ENCODE measurements around the gene CDH15.

DNA sequence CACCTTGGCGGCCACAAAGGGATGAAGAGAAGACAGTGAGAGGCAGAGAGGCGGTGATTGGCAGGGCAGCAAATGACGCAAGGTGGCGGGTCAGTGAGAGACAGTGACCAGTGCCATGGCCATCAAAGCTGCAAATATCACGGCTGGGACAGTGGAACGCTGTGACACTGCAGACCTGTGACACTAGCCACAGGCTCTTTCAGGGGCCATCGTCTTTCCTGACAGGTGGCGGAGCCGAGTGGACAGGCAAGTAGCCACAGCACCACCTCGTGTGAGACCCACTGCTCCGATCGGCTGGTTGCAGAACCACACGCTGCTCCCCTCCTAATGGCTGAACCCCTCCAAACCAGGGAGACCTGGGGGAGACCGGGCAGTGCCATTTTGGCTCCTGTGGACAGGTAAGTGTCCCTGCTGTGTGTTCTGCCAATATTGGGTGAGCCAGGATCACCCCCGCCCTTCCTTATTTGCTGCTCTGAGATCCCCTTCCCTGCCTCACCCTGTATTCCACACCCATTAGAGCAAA is 38.0 kb downstream of the CDH15 start:
- TF ChIP-seq POLR2A (IDR thresholded peaks at IDR 0.05) (no peak), POLR2AphosphoS5 (IDR thresholded peaks at IDR 0.05) (no peak)
- TF ChIP-seq, protein P1, sequence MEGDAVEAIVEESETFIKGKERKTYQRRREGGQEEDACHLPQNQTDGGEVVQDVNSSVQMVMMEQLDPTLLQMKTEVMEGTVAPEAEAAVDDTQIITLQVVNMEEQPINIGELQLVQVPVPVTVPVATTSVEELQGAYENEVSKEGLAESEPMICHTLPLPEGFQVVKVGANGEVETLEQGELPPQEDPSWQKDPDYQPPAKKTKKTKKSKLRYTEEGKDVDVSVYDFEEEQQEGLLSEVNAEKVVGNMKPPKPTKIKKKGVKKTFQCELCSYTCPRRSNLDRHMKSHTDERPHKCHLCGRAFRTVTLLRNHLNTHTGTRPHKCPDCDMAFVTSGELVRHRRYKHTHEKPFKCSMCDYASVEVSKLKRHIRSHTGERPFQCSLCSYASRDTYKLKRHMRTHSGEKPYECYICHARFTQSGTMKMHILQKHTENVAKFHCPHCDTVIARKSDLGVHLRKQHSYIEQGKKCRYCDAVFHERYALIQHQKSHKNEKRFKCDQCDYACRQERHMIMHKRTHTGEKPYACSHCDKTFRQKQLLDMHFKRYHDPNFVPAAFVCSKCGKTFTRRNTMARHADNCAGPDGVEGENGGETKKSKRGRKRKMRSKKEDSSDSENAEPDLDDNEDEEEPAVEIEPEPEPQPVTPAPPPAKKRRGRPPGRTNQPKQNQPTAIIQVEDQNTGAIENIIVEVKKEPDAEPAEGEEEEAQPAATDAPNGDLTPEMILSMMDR (IDR thresholded peaks at IDR 0.05), result no peak
